ENCODE results near the gene HDAC4. TPM values are rescaled to one million over a fixed set of nuclear protein-coding genes. Genes with fewer than 3 reads are reported as not detected.

Gene HDAC4
- total and polyA plus RNA-seq, 9 of the 15 experiments (the other 6 are each of a cell fraction or from before 2014, with no cell fraction given), result 0.11 to 20.2 (median 4.0) TPM

GRCh38 chr2:239257511-239257937 is 143.3 kb downstream of the HDAC4 start (continued):
- TF ChIP-seq SRSF7 (optimal IDR thresholded peaks at IDR 0.05; ENCODE audit: low read depth, low read length), result no peak
- TF ChIP-seq HNRNPL (IDR thresholded peaks at IDR 0.05; ENCODE audit: low read depth, low read length), result no peak
- TF ChIP-seq ZBTB26 (CRISPR knock-in tag; IDR thresholded peaks at IDR 0.05), result no peak
- TF ChIP-seq ZC3H8 (IDR thresholded peaks at IDR 0.05), result no peak
- no peak for TF ChIP-seq ZBTB34 (CRISPR knock-in tag; IDR thresholded peaks at IDR 0.05)
- no peak for TF ChIP-seq SRF (CRISPR knock-in tag; IDR thresholded peaks at IDR 0.05)
- TF ChIP-seq CREB3L1 (IDR thresholded peaks at IDR 0.05; ENCODE audit: borderline replicate concordance, low read depth), result no peak
- no peak for TF ChIP-seq FOXJ2 (tag; IDR thresholded peaks at IDR 0.05)
- no peak for TF ChIP-seq YY1 (IDR thresholded peaks at IDR 0.05; ENCODE audit: borderline replicate concordance in 1 of 3, control insufficient read depth in 1 of 3, extremely low read depth in 1 of 3, insufficient read depth in 3 of 3, insufficient read length in 1 of 3, insufficient replicate concordance in 2 of 3, low read depth in 1 of 3, low read length in 2 of 3)
- no peak for TF ChIP-seq PRDM10 (IDR thresholded peaks at IDR 0.05; ENCODE audit: partially characterized antibody)
- TF ChIP-seq OTX1 (CRISPR knock-in tag; IDR thresholded peaks at IDR 0.05), result no peak
- TF ChIP-seq FOXJ3 (CRISPR knock-in tag; IDR thresholded peaks at IDR 0.05), result no peak
- TF ChIP-seq MIER1 (IDR thresholded peaks at IDR 0.05; ENCODE audit: low read depth), result no peak
- no peak for TF ChIP-seq ZNF311 (CRISPR knock-in tag; IDR thresholded peaks at IDR 0.05)
- no peak for TF ChIP-seq ZNF436 (CRISPR knock-in tag; IDR thresholded peaks at IDR 0.05)
- TF ChIP-seq SMARCA4 (IDR thresholded peaks at IDR 0.05), result peak; percentile 77
- TF ChIP-seq CBFA2T2 (conservative IDR thresholded peaks at IDR 0.05), result no peak
- no peak for TF ChIP-seq CBX5 (IDR thresholded peaks at IDR 0.05; ENCODE audit: borderline replicate concordance, low read depth)
- TF ChIP-seq TOE1 (IDR thresholded peaks at IDR 0.05; ENCODE audit: borderline replicate concordance), result no peak
- TF ChIP-seq TOE1 (CRISPR knock-in tag; IDR thresholded peaks at IDR 0.05; ENCODE audit: borderline replicate concordance, low read depth), result no peak
- TF ChIP-seq EZH2 (IDR thresholded peaks at IDR 0.05; ENCODE audit: borderline replicate concordance, low read depth, low read length), result no peak
